ENCODE data around the gene HPSE2. TPM values are rescaled to one million over a fixed set of nuclear protein-coding genes. Genes with fewer than 3 reads are reported as not detected.

The HPSE2 gene
- total and polyA plus RNA-seq, 12 donors: 0.04 to 0.24 (median 0.13) TPM; not detected in 6

DNA sequence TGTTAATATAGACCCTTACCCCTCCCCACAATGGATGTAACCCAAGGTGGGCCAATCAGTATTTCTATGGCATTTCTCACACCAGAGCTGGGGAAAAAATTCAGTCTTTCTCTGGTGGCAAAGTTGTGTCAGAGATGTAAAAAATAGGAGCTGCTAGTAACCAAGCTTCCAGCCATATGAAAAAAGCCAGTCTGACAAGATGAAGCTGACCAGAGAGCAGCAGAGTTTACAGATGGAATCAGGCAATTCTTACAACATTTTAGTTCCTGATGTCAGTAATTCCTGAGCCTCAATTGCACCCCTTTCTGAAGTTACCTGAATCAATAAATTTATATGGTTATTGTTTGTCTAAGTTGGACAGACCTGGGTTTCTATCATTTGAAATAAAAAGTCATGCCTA lies 286.3 kb downstream of the HPSE2 start:
- no peak for ATAC-seq
- no peak for DNase-seq
- H3K27ac ChIP-seq: no peak overlapping the region
- no peak overlapping the region for H3K4me3 ChIP-seq
- peaks cover 0 to 4% (median 0%) of the 10 kb centered on the region in 7 donors for H3K27me3 ChIP-seq
- intact Hi-C loops (cut with DNase I): no loop called here
- peaks cover 0 to 21% (median 0%) of the 10 kb centered on the region in 11 donors for H3K9me3 ChIP-seq
- H3K4me1 ChIP-seq: no peaks in the 10 kb centered on the region
- no peaks in the 10 kb centered on the region for H3K36me3 ChIP-seq
- TF ChIP-seq, protein P1, sequence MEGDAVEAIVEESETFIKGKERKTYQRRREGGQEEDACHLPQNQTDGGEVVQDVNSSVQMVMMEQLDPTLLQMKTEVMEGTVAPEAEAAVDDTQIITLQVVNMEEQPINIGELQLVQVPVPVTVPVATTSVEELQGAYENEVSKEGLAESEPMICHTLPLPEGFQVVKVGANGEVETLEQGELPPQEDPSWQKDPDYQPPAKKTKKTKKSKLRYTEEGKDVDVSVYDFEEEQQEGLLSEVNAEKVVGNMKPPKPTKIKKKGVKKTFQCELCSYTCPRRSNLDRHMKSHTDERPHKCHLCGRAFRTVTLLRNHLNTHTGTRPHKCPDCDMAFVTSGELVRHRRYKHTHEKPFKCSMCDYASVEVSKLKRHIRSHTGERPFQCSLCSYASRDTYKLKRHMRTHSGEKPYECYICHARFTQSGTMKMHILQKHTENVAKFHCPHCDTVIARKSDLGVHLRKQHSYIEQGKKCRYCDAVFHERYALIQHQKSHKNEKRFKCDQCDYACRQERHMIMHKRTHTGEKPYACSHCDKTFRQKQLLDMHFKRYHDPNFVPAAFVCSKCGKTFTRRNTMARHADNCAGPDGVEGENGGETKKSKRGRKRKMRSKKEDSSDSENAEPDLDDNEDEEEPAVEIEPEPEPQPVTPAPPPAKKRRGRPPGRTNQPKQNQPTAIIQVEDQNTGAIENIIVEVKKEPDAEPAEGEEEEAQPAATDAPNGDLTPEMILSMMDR (IDR thresholded peaks at IDR 0.05): no peak

DNA sequence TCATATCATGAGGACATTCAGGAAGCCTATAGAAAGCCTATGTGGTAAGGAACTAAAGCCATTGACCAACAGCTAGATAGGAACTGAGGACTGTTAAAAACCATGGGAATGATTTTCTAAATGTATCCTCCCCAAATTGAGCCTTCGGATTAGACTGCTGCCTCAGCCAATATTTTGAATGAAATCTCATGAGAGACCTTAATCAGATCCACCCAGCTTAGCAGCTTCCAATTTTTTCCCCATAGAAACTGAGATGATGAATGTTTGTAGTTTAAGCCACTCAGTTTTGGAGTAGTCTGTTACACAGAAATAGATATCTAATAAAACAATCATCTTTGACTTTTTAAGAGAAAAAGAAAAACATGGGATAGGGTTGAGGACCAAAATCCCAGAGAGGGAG lies 292.0 kb downstream of the HPSE2 start:
- DNase-seq (no peak), ATAC-seq (no peak)
- H3K4me1 ChIP-seq: no peaks in the 10 kb centered on the region
- TF ChIP-seq, protein P1 (IDR thresholded peaks at IDR 0.05): no peak
- H3K4me3 ChIP-seq: no peak overlapping the region
- H3K36me3 ChIP-seq: no peaks in the 10 kb centered on the region
- no peak overlapping the region for H3K27ac ChIP-seq
- WGBS, 2 donors: 66% methylated on average over 1 of the region's 1 CpG
- intact Hi-C loops (cut with DNase I): no loop called here
- no peaks in the 10 kb centered on the region for H3K27me3 ChIP-seq
- peaks cover 0 to 32% (median 0%) of the 10 kb centered on the region in 11 donors for H3K9me3 ChIP-seq

DNA sequence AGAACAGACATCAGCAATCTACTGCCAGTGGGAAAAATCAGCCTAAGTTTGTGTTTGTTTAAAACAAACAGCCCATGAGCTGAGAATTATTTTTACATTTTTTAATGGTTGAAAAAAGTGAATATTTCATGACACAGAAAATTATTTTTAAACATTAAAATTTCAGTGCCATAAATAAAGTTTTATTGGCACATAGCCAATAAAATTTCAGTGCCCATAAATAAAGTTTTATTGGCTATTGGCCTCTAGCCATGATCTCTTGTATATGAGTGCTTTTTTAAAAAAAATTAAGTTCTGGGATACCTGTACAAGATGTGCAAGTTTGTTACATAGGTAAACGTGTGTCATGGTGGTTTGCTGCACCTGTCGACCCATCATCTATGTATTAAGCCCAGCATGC lies 305.9 kb downstream of the HPSE2 start:
- ATAC-seq (no peak), DNase-seq (no peak)
- Histone ChIP-seq H3K4me3 (no peak overlapping the region), H3K27ac (no peak overlapping the region), H3K36me3 (no peaks in the 10 kb centered on the region), H3K4me1 (no peaks in the 10 kb centered on the region), H3K27me3 (peaks cover 0 to 2% (median 0%) of the 10 kb centered on the region in 7 donors), H3K9me3 (peaks cover 0 to 24% (median 0%) of the 10 kb centered on the region in 11 donors)
- intact Hi-C loops (cut with DNase I): no loop called here
- WGBS, 2 donors: 88 to 93% methylated on average over 2 of the region's 2 CpGs
- TF ChIP-seq, protein P1 (IDR thresholded peaks at IDR 0.05): no peak

DNA sequence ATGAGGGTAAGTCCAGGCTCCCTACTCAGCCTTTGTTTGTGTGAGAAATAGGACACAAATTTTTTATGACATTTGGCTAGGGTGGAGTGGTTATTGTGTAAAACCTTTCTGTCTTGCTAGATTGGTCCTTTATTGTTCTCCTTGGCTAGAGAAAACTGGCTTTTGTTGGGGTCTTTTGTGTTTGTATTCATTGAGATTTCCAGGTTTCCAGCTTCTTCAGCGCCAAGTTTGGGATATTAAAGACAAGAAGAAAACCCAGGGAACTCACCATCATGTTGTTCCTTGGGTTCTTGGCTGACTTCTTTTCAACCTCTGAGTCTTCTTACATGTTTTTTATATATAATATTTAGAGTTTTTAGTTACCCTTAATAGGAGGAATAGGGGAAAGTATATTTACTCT lies 310.0 kb downstream of the HPSE2 start:
- intact Hi-C loops (cut with DNase I): no loop called here
- WGBS, 2 donors: 88 to 93% methylated on average over 1 of the region's 1 CpG

More for the DNA sequence above, 310.0 kb downstream of the HPSE2 start:
- no peaks in the 10 kb centered on the region for H3K4me1 ChIP-seq
- ATAC-seq (no peak), DNase-seq (no peak)
- peaks cover 0 to 4% (median 0%) of the 10 kb centered on the region in 11 donors for H3K9me3 ChIP-seq
- no peaks in the 10 kb centered on the region for H3K27me3 ChIP-seq
- H3K27ac ChIP-seq: no peak overlapping the region
- no peak overlapping the region for H3K4me3 ChIP-seq
- H3K36me3 ChIP-seq: no peaks in the 10 kb centered on the region
- TF ChIP-seq, protein P1 (IDR thresholded peaks at IDR 0.05): no peak

Data from heart right ventricle (tissue), 16 donors.